Neutrophil (primary cell): Measurements from ENCODE around the gene TUB.

ENCODE experiments used
- H3K27ac ChIP-seq: fragments of 200-600 bp; sonication (generic); 2 replicates; pipeline ENCODE4 v1.5.1; 2016; ENCODE audit warnings: mild to moderate bottlenecking, moderate library complexity
- H3K27me3 ChIP-seq: fragments of 200-600 bp; sonication (generic); 2 replicates; pipeline ENCODE4 v1.6.0; 2016; ENCODE audit warnings: mild to moderate bottlenecking
- H3K36me3 ChIP-seq: fragments of 200-600 bp; sonication (generic); 2 replicates; pipeline ENCODE4 v1.5.1; 2017
- H3K4me1 ChIP-seq, 2 experiments: fragments of 200-600 bp in 1 of 2; sonication (generic) in 1 of 2; 1 replicate in 1 of 2; 2 replicates in 1 of 2; pipeline versions ENCODE4 v1.5.1 to v1.6.1; 2013 to 2016; ENCODE audit warnings: low read depth in 1 of 2, low read length in 1 of 2, mild to moderate bottlenecking in 1 of 2, moderate library complexity in 1 of 2; ENCODE audit not compliant: control insufficient read depth in 1 of 2, insufficient read depth in 1 of 2
- H3K4me3 ChIP-seq, 2 experiments: fragments of 200-600 bp in 1 of 2; sonication (generic) in 1 of 2; 1 replicate in 1 of 2; 2 replicates in 1 of 2; pipeline ENCODE4 v1.5.1; 2013 to 2016; ENCODE audit warnings: low read depth in 1 of 2, low read length in 1 of 2, mild to moderate bottlenecking in 1 of 2, moderate library complexity in 1 of 2
- H3K9me3 ChIP-seq: fragments of 200-600 bp; sonication (generic); 2 replicates; pipeline ENCODE4 v1.5.1; 2016
- TF ChIP-seq, protein P1 (sequence below): fragments of 200-600 bp; sonication (generic); IDR thresholded peaks from 2 replicates; pipeline ENCODE4 v1.5.1; 2016; ENCODE audit warnings: antibody characterized with exemption

The TUB gene

GRCh38 chr11:8108421-8108820 is 27.4 kb downstream of the TUB start:
- Histone ChIP-seq H3K4me1 (no peaks in the 10 kb centered on the region), H3K36me3 (no peaks in the 10 kb centered on the region)

DNA sequence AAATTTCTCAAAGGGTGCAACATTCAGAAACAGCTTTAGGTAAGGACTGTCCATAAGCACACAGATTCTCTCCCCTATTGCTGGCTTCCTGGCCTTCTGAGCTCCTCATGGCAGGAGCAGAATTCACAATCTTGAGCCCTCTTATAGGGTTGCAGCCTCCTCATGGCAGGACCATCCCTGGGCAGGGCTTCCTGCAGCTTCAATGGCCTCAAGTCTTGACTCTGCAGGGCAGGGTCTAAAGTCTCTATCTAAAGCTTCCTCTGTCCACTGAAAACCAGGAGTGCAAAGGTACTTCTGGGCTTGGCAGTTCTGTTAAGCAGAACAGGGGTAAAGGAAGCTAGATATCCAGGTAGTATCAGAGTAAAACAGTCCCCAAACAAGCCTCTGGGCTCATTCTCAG is 28.7 kb downstream of the TUB start:
- no peak overlapping the region for H3K4me3 ChIP-seq
- TF ChIP-seq, protein P1, sequence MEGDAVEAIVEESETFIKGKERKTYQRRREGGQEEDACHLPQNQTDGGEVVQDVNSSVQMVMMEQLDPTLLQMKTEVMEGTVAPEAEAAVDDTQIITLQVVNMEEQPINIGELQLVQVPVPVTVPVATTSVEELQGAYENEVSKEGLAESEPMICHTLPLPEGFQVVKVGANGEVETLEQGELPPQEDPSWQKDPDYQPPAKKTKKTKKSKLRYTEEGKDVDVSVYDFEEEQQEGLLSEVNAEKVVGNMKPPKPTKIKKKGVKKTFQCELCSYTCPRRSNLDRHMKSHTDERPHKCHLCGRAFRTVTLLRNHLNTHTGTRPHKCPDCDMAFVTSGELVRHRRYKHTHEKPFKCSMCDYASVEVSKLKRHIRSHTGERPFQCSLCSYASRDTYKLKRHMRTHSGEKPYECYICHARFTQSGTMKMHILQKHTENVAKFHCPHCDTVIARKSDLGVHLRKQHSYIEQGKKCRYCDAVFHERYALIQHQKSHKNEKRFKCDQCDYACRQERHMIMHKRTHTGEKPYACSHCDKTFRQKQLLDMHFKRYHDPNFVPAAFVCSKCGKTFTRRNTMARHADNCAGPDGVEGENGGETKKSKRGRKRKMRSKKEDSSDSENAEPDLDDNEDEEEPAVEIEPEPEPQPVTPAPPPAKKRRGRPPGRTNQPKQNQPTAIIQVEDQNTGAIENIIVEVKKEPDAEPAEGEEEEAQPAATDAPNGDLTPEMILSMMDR: no peak
- H3K27ac ChIP-seq: no peak overlapping the region
- H3K36me3 ChIP-seq: no peaks in the 10 kb centered on the region
- no peaks in the 10 kb centered on the region for H3K4me1 ChIP-seq
- H3K9me3 ChIP-seq: no peaks in the 10 kb centered on the region
- no peaks in the 10 kb centered on the region for H3K27me3 ChIP-seq

More at GRCh38 chr11:8108421-8108820, 27.4 kb downstream of the TUB start:
- Histone ChIP-seq H3K9me3 (no peaks in the 10 kb centered on the region), H3K27ac (no peak overlapping the region), H3K27me3 (no peaks in the 10 kb centered on the region), H3K4me3 (no peak overlapping the region)
- TF ChIP-seq, protein P1: no peak

DNA sequence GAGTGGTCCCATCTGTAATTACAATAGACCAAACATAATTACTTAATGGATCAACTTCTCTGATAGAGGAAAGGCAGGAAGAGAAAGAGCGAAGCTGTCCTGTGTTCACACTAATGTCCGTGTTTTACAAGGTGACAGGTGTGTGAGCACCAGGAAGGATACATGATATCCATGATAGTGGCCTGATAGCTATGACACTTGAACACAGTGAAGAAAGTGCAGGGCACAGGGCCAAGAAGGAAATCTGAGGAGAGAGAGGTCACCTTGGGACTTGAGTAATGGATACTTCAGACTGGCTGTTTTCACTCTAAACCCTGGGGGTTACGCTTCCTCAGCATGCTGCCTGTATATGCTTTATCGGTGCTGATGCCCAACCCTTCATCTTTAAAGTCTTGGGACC is 29.4 kb downstream of the TUB start:
- TF ChIP-seq, protein P1: no peak
- H3K4me1 ChIP-seq: no peaks in the 10 kb centered on the region
- H3K36me3 ChIP-seq: no peaks in the 10 kb centered on the region
- H3K4me3 ChIP-seq: no peak overlapping the region
- no peaks in the 10 kb centered on the region for H3K9me3 ChIP-seq
- no peaks in the 10 kb centered on the region for H3K27me3 ChIP-seq
- no peak overlapping the region for H3K27ac ChIP-seq

DNA sequence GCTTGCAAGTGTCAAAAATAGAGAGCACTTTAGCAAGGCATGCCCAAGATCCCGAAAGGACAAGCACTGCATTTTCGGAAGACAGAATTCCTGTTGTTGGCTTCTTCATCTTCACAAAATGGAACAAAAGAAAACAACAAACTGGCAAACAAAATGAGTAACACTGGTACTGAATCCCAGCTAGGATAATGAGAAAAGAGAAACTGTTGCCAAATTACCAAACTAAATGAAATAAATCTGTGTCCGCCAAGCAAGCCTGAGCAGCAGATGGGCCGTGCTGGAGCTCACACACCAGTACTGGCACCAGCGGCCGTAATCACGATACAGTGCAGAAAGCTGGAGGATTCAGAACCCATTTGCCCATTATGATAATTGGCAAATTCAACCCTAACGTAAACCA is 30.6 kb downstream of the TUB start:
- Histone ChIP-seq H3K9me3 (no peaks in the 10 kb centered on the region), H3K27ac (no peak overlapping the region), H3K27me3 (no peaks in the 10 kb centered on the region), H3K36me3 (no peaks in the 10 kb centered on the region), H3K4me1 (no peaks in the 10 kb centered on the region), H3K4me3 (no peak overlapping the region)
- TF ChIP-seq, protein P1: no peak

- TF ChIP-seq, protein P1: no peak
Measured at GRCh38 chr11:8122173-8122764, 41.3 kb downstream of the TUB start.

More at GRCh38 chr11:8122173-8122764, 41.3 kb downstream of the TUB start:
- no peak overlapping the region for H3K27ac ChIP-seq
- H3K27me3 ChIP-seq: no peaks in the 10 kb centered on the region
- H3K36me3 ChIP-seq: no peaks in the 10 kb centered on the region
- no peaks in the 10 kb centered on the region for H3K9me3 ChIP-seq
- H3K4me1 ChIP-seq: no peaks in the 10 kb centered on the region
- H3K4me3 ChIP-seq: no peak overlapping the region
